HG03045 (cell line): ENCODE measurements around the gene SMTNL1.
A peak's percentile ranks its signal among the peaks of the same experiment; 100 is the strongest.
"Not testable (repeated sequence)": the region's sequence is repeated elsewhere in the genome, so short reads cannot be mapped to it uniquely, and the experiment has no call there.

Experiments
- ATAC-seq: cut with Tn5 transposase; IDR thresholded peaks from one replicate; pipeline ENCODE4 v1.9.1; 2021; ENCODE audit warnings: mild to moderate bottlenecking, moderate library complexity; ENCODE audit not compliant: unreplicated experiment

Gene SMTNL1

DNA sequence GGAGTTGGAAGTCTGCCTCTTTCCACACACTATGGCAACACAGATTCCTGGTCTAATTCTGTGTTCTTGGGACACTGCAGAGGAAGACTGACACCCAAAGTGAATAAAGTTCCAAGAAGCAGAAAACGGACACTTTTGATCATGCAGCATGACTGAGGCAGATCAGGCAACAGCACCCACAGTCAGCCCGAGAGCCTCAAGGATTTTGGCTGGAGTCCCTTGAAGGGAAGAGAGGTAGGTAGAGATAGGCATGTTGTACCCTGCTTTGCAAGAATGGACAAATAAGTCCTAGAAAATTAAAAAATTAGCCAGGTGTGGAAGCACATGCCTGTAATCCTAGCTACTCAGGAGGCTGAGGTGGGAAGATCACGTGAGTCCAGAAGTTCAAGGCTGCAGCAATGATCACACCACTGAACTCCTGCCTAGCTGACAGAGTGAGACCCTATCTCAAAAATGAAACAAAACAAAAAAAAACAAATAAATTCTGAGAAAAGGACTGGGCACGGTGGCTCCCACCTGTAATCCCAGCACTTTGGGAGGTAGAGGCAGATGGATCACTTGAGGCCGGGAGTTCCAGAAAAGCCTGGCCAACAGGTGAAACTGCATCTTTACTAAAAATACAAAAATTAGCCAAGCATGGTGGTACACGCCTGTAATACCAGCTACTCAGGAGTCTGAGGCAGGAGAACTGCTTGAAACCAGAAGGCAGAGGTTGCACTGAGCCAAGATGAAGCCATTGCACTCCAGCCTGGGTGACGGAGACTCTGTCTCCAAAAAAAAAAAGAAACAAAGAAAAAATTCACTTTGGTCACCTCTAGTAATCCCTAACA, 28.8 kb upstream of the SMTNL1 start:
- no peak for ATAC-seq

GRCh38 chr11:57511741-57512430, 25.5 kb upstream of the SMTNL1 start:
- no peak for ATAC-seq

GRCh38 chr11:57512646-57513451, 24.5 kb upstream of the SMTNL1 start:
- ATAC-seq = no peak

DNA sequence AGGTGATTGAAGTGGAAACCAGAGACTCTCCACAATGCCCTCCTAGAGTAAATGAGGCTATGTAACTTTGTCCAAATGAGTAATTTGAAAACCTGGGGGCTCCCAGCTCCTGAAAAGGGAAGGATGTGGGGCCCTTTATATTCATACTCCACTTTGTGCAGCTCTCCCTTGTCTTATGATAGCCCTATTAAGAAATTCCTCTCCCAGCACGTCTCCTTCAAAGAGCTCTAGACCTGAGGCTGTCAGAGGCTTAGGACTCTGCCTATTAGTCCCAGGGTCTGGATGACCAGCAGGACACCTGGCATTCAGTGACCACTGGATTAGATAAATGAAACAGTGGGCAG, 24.0 kb upstream of the SMTNL1 start:
- no peak for ATAC-seq

- peak; percentile 33 for ATAC-seq
These were observed 23.4 kb upstream of the SMTNL1 start for GRCh38 chr11:57513911-57514537.

GRCh38 chr11:57514538-57515331, 22.7 kb upstream of the SMTNL1 start:
- ATAC-seq = peak; percentile 44

DNA sequence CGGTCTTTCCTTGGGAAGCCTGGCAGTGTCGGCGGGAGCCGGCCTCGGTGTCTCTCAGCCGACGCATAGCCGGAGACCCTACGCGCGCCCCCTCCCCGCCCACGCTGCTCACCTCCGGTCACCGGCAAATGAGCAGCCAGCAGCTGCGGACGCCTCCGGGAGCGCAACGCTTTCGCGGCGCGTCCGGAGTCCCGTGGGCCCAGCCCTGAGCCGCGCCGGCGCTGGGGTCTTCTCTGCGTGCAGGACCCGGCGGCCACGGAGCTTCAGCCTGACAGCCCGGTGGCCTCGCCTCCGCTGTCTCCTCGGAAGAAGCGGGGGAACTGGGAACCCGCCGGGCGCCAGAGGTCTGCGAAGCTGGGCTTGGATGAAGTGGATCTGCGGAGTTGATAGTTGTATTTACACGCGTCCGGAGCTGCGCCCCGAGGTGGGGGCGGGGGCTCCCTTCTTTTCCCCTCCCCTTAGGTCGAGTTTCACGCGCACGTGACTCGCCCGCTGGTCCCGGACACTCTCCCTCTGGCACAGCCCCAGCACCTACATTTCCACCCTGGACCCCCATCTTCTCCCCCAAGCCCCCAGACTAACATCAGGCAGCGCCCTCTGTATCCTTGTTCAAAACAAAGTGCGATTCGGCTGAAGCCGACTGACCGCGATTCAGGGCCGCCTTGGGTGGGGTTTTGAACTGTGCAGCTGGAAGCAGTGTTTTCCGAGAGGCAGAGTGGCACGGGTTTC, 21.9 kb upstream of the SMTNL1 start, which contains the start of gene SLC43A1:
SLC43A1 (minus strand) TSS at position 371 of the 729 bp plus-strand sequence. CDS start 1,591 bp downstream, outside the sequence.
- peak; percentile 42 for ATAC-seq

DNA sequence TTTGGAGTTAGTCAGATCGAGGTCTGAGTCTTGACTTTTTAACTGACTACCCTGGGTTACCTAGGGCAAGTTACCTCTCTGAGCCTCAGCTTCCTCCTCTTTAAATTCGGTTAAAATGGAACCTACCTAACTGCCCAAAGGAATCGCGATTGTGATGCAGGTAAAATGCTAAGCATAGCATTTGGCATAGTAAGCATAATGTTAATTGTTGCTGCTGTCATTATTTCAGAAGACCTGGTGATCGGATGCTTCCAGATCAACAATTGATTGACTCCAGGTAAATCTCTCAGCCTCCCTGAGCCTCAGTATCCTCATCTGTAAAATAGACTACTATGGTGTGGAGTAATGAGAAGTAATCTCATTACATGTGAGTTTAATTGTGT, 21.3 kb upstream of the SMTNL1 start:
- no peak for ATAC-seq

- ATAC-seq = no peak
These were observed 16.3 kb upstream of the SMTNL1 start for GRCh38 chr11:57521116-57521515.

DNA sequence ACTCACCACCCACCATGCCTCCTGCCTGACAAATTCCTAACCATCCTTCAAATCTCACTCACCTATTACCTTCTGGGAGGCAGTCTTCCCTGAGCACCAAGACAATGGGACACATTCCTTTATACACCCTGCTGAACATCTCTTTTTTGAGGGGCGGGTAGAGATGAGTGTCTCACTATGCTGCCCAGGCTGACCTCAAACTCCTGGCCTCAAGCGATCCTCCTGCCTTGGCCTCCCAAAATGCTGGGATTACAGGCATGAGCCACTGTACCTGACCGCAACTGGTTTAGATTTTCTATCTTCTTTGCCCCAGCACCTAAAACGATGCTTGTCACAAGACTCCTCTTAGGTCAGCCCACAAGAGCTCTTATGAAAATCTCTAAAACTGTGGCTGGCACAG, 14.0 kb upstream of the SMTNL1 start:
- no peak for ATAC-seq

GRCh38 chr11:57527056-57527631, 10.3 kb upstream of the SMTNL1 start:
- no peak for ATAC-seq

- no peak for ATAC-seq
These were observed 8.4 kb upstream of the SMTNL1 start for GRCh38 chr11:57529012-57529411.

DNA sequence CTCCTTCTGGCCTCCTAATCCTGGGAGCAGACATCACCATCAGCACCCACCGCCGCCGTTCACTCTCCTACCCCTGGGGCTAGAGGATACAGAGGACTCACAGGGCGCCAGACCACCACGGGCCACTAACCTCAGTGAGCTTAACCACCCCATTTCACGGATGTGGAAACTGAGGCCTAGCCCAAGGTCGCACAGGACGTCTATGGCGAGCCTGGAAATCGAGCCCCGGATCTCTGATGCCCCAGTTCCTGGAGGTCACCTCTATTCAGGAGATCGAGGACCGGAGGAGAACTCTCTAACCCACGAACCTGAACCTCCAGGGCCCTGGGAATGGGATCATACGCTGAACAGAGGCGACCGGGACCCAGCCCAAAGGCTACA, 7.2 kb upstream of the SMTNL1 start:
- no peak for ATAC-seq

- peak; percentile 97 for ATAC-seq
These were observed 6.5 kb upstream of the SMTNL1 start, which contains the start of gene TIMM10 for GRCh38 chr11:57530596-57531507. TIMM10 (minus strand) TSS chr11:57530754; CDS start chr11:57530189, 565 bp downstream.

GRCh38 chr11:57534449-57534848, 2.9 kb upstream of the SMTNL1 start:
- not testable (repeated sequence) for ATAC-seq

- ATAC-seq = no peak
These were observed 1.9 kb downstream of the SMTNL1 start for GRCh38 chr11:57539342-57539741.

GRCh38 chr11:57541169-57541568, 3.8 kb downstream of the SMTNL1 start:
- no peak for ATAC-seq

DNA sequence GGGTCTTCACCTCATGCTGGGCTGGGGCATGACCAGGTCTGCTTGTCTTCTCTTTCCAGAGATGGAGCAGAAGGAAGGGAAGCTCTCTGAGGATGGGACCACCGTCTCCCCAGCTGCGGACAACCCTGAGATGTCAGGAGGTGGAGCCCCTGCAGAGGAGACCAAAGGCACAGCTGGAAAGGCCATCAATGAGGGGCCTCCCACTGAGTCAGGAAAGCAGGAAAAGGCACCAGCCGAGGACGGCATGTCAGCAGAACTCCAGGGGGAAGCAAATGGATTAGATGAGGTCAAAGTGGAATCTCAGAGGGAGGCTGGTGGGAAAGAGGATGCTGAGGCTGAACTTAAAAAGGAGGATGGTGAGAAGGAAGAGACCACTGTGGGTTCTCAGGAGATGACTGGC, 5.2 kb downstream of the SMTNL1 start:
- ATAC-seq = no peak
